ENCODE results near the gene TRIM40.

- TF ChIP-seq POLR2A (IDR thresholded peaks at IDR 0.05) (no peak), CTCF (IDR thresholded peaks at IDR 0.05) (no peak), EP300 (IDR thresholded peaks at IDR 0.05; ENCODE audit: low read depth) (no peak)
These were observed 13.4 kb upstream of the TRIM40 start for GRCh38 chr6:30122515-30122914.
